Esophagus squamous epithelium (tissue), 5 donors: ENCODE data around the gene MMEL1. TPM values are rescaled to one million over a fixed set of nuclear protein-coding genes. Genes with fewer than 3 reads are reported as not detected.

Experiments
- DNase-seq: peaks from one replicate; lab custom pipeline; 2025; lab: John Stamatoyannopoulos, UW
- H3K27ac ChIP-seq, 4 donors: fragments of 200-600 bp; sonication (generic); one replicate each; pipeline ENCODE4 v1.5.1; 2016 to 2019; ENCODE audit warnings: mild to moderate bottlenecking in 1 of 4
- H3K27me3 ChIP-seq, 4 donors: fragments of 200-600 bp; sonication (generic); 1 replicate in 3 of 4; 2 replicates in 1 of 4; pipeline versions ENCODE4 v1.5.1 to v1.6.0; 2017 to 2021; ENCODE audit warnings: antibody characterized with exemption in 1 of 4
- H3K36me3 ChIP-seq, 3 donors: fragments of 200-600 bp; sonication (generic); one replicate each; pipeline ENCODE4 v1.5.1; 2016 to 2019
- H3K4me1 ChIP-seq, 3 donors: fragments of 200-600 bp; sonication (generic); one replicate each; pipeline ENCODE4 v1.5.1; 2017 to 2019
- H3K4me3 ChIP-seq, 4 donors: fragments of 200-600 bp; sonication (generic); 1 replicate in 3 of 4; 2 replicates in 1 of 4; pipeline ENCODE4 v1.5.1; 2016 to 2019; ENCODE audit warnings: mild to moderate bottlenecking in 2 of 4, moderate library complexity in 1 of 4
- H3K9me3 ChIP-seq, 3 donors: fragments of 200-600 bp; sonication (generic); one replicate each; pipeline ENCODE4 v1.5.1; 2016 to 2019
- CTCF ChIP-seq, 6 experiments: fragments of 450-650 bp in 4 of 6; fragments of 200-600 bp in 2 of 6; sonication (generic) in 2 of 6; IDR thresholded peaks; one replicate each; pipeline ENCODE4 v1.5.1; 2016 to 2019; ENCODE audit warnings: antibody characterized with exemption in 6 of 6, mild to moderate bottlenecking in 4 of 6, moderate library complexity in 4 of 6
- POLR2A ChIP-seq, 4 donors: fragments of 450-650 bp; IDR thresholded peaks; one replicate each; pipeline ENCODE4 v1.6.1; 2017; ENCODE audit warnings: antibody characterized with exemption in 4 of 4, mild to moderate bottlenecking in 4 of 4, moderate library complexity in 3 of 4
- WGBS, 2 donors: methylation state at CpG; one replicate each; pipeline ENCODE4 v1.1.5; 2018; 5-methylcytosine and 5-hydroxymethylcytosine counted together
- intact Hi-C: fragments of 100-400 bp; cut with DNase I; formaldehyde crosslinking; loops from one replicate; pipeline ENCODE4 v1.15.0; 2022
- total RNA-seq, 4 donors: library from RNA; depleted of rRNA; stranded (reverse); fragments of >200 nt; gene quantifications; one replicate each; pipeline ENCODE4 v1.1.0, GENCODE V29; 2016
- donor health status: DM: yes; HTN: yes; CAD: no.

The MMEL1 gene
- total RNA-seq, 4 donors from 2014 or later, result 3.1 TPM; not detected in 3

- DNase-seq, result no peak
- Histone ChIP-seq H3K27me3 (no peaks in the 10 kb centered on the region), H3K4me3 (peak overlapping the region; percentile 64 to 90 (median 84)), H3K9me3 (no peaks in the 10 kb centered on the region), H3K27ac (peak overlapping the region in 1 of 4 donors; percentile 97), H3K36me3 (peaks cover 0 to 20% (median 0%) of the 10 kb centered on the region in 3 donors), H3K4me1 (peaks cover 29 to 66% (median 36%) of the 10 kb centered on the region in 3 donors)
- 73 to 100% methylated on average over 3 to 4 of the region's 19 CpGs for WGBS, 2 donors
- intact Hi-C loops, result no loop called here
- TF ChIP-seq CTCF (IDR thresholded peaks at IDR 0.05), result no peak
- TF ChIP-seq POLR2A (IDR thresholded peaks at IDR 0.05), result no peak
These were observed 44.8 kb downstream of the MMEL1 start for GRCh38 chr1:2587860-2588571.

GRCh38 chr1:2587071-2587859, 45.6 kb downstream of the MMEL1 start:
- Histone ChIP-seq H3K4me1 (peaks cover 29 to 58% (median 36%) of the 10 kb centered on the region in 3 donors), H3K4me3 (peak overlapping the region; percentile 64 to 90 (median 84)), H3K27me3 (no peaks in the 10 kb centered on the region), H3K27ac (peak overlapping the region; percentile 97 to 99 (median 98)), H3K36me3 (peaks cover 0 to 20% (median 0%) of the 10 kb centered on the region in 3 donors), H3K9me3 (no peaks in the 10 kb centered on the region)
- WGBS, 2 donors, result 83% methylated on average over 1 of the region's 52 CpGs; no CpG with 5 or more reads in 1 of the 2 donors
- TF ChIP-seq POLR2A (IDR thresholded peaks at IDR 0.05) (no peak), CTCF (IDR thresholded peaks at IDR 0.05) (no peak)
- intact Hi-C loops, result no loop called here
- no peak for DNase-seq

GRCh38 chr1:2586154-2587070, 46.4 kb downstream of the MMEL1 start, which contains the start of gene PRXL2B:
TSS of gene PRXL2B (plus strand) at chr1:2586777. CDS start at chr1:2586886, 109 bp downstream.
- WGBS, 2 donors, result 0% methylated on average over 2 to 11 of the region's 107 CpGs
- no peaks in the 10 kb centered on the region for H3K9me3 ChIP-seq
- intact Hi-C loops, result no loop called here
- peaks cover 29 to 53% (median 36%) of the 10 kb centered on the region in 3 donors for H3K4me1 ChIP-seq
- peak within 1 kb of the TSS; percentile 64 to 90 (median 84) for H3K4me3 ChIP-seq
- peaks cover 0 to 20% (median 0%) of the 10 kb centered on the region in 3 donors for H3K36me3 ChIP-seq
- no peaks in the 10 kb centered on the region for H3K27me3 ChIP-seq
- peak; percentile 87 for DNase-seq
- peak within 1 kb of the TSS; percentile 97 to 99 (median 98) for H3K27ac ChIP-seq
- peak in 1 of 6 experiments; percentile 5 for TF ChIP-seq CTCF (IDR thresholded peaks at IDR 0.05)
- peak in 3 of 4 donors; percentile 65 to 96 (median 91) for TF ChIP-seq POLR2A (IDR thresholded peaks at IDR 0.05)

- peak; percentile 61 for DNase-seq
- Histone ChIP-seq H3K4me3 (peak overlapping the region; percentile 64 to 90 (median 84)), H3K4me1 (peaks cover 29 to 53% (median 36%) of the 10 kb centered on the region in 3 donors), H3K9me3 (no peaks in the 10 kb centered on the region), H3K27me3 (peaks cover 0 to 6% (median 0%) of the 10 kb centered on the region in 4 donors), H3K27ac (peak overlapping the region; percentile 97 to 99 (median 98)), H3K36me3 (peaks cover 0 to 20% (median 0%) of the 10 kb centered on the region in 3 donors)
- peak in 1 of 6 experiments; percentile 8 for TF ChIP-seq CTCF (IDR thresholded peaks at IDR 0.05)
- peak in 2 of 4 donors; percentile 53 to 84 for TF ChIP-seq POLR2A (IDR thresholded peaks at IDR 0.05)
- 0 to 4% methylated on average over 3 to 8 of the region's 28 CpGs for WGBS, 2 donors
- intact Hi-C loops, result no loop called here
These were observed 47.3 kb downstream of the MMEL1 start for GRCh38 chr1:2585318-2586092.
